Measurements from ENCODE around the gene ABCA1.

ABCA1 gene

GRCh38 chr9:104740621-104741020 lies 187.3 kb downstream of the ABCA1 start:
- Histone ChIP-seq H3K4me1 (ENCODE audit: insufficient read depth, low read length) (no peaks in the 10 kb centered on the region), H3K4me3 (ENCODE audit: low read depth in 1 of 2, low read length in 2 of 2) (no peak overlapping the region), H3K36me3 (ENCODE audit: insufficient read depth, low read length) (no peaks in the 10 kb centered on the region), H4K20me1 (ENCODE audit: insufficient read depth, low read length) (no peaks in the 10 kb centered on the region), H3K9me3 (ENCODE audit: insufficient read depth, low read length, severe bottlenecking) (no peaks in the 10 kb centered on the region), H3K9ac (ENCODE audit: low read depth, low read length) (no peak overlapping the region), H3K27ac (ENCODE audit: low read length) (no peak overlapping the region), H2AFZ (ENCODE audit: low read depth, low read length) (no peak overlapping the region), H3K4me2 (ENCODE audit: insufficient read depth, low read length) (no peak overlapping the region), H3K27me3 (ENCODE audit: insufficient read depth, low read length, poor library complexity) (no peaks in the 10 kb centered on the region), H3K79me2 (ENCODE audit: insufficient read depth, low read length) (no peaks in the 10 kb centered on the region)
- no peak for ATAC-seq (ENCODE audit: insufficient read depth, low read depth)
- TF ChIP-seq EZH2 (IDR thresholded peaks at IDR 0.05; ENCODE audit: borderline replicate concordance, low read depth, low read length, severe bottlenecking) (no peak), CTCF (IDR thresholded peaks at IDR 0.05; ENCODE audit: borderline replicate concordance, extremely low read depth, low read length, poor library complexity, severe bottlenecking) (no peak)
- DNase-seq: no peak

GRCh38 chr9:104738452-104738851 lies 189.5 kb downstream of the ABCA1 start:
- no peak overlapping the region for H3K4me2 ChIP-seq (ENCODE audit: insufficient read depth, low read length)
- H3K9ac ChIP-seq (ENCODE audit: low read depth, low read length): no peak overlapping the region
- no peak for ATAC-seq (ENCODE audit: insufficient read depth, low read depth)
- DNase-seq: no peak
- no peak for TF ChIP-seq CTCF (IDR thresholded peaks at IDR 0.05; ENCODE audit: borderline replicate concordance, extremely low read depth, low read length, poor library complexity, severe bottlenecking)
- no peak for TF ChIP-seq EZH2 (IDR thresholded peaks at IDR 0.05; ENCODE audit: borderline replicate concordance, low read depth, low read length, severe bottlenecking)
- H3K4me1 ChIP-seq (ENCODE audit: insufficient read depth, low read length): no peaks in the 10 kb centered on the region
- H3K4me3 ChIP-seq (ENCODE audit: low read depth in 1 of 2, low read length in 2 of 2): no peak overlapping the region
- H2AFZ ChIP-seq (ENCODE audit: low read depth, low read length): no peak overlapping the region
- no peaks in the 10 kb centered on the region for H3K36me3 ChIP-seq (ENCODE audit: insufficient read depth, low read length)
- no peak overlapping the region for H3K27ac ChIP-seq (ENCODE audit: low read length)
- no peaks in the 10 kb centered on the region for H3K9me3 ChIP-seq (ENCODE audit: insufficient read depth, low read length, severe bottlenecking)
- no peaks in the 10 kb centered on the region for H3K27me3 ChIP-seq (ENCODE audit: insufficient read depth, low read length, poor library complexity)
- H4K20me1 ChIP-seq (ENCODE audit: insufficient read depth, low read length): no peaks in the 10 kb centered on the region
- H3K79me2 ChIP-seq (ENCODE audit: insufficient read depth, low read length): no peaks in the 10 kb centered on the region

Measured in DND-41 (cell line).